Stimulated activated naive CD8-positive, alpha-beta T cell treated with anti-CD3 and anti-CD28 coated beads, Interleukin-15, amount 100 ng/mL, for 72 hours (primary cell): Measurements from ENCODE around the gene CLK2.
"Not testable (repeated sequence)": the region's sequence is repeated elsewhere in the genome, so short reads cannot be mapped to it uniquely, and the experiment has no call there.

ENCODE experiments used
- ATAC-seq: fragments of 150-1000 bp; cut with Tn5 transposase; 2 replicates; pipeline ENCODE4 v1.10.0; 2021; ENCODE audit warnings: mild to moderate bottlenecking, moderate library complexity
- DNase-seq, 2 donors: peaks; one replicate each; pipeline ENCODE4 v3.0.0; 2021 to 2022
- H3K27ac Mint-ChIP-seq, 2 donors: one replicate each; pipeline ENCODE4 v1.8.0; 2022; ENCODE audit warnings: mild to moderate bottlenecking in 2 of 2, mixed read lengths in 2 of 2, moderate library complexity in 2 of 2
- H3K27me3 Mint-ChIP-seq: one replicate; pipeline ENCODE4 v1.8.0; 2022; ENCODE audit warnings: mixed read lengths
- H3K4me1 Mint-ChIP-seq: one replicate; pipeline ENCODE4 v1.8.0; 2022; ENCODE audit warnings: mild to moderate bottlenecking, mixed read lengths
- H3K4me3 Mint-ChIP-seq, 2 donors: one replicate each; pipeline ENCODE4 v1.8.0; 2022; ENCODE audit warnings: mild to moderate bottlenecking in 2 of 2, mixed read lengths in 2 of 2, moderate library complexity in 1 of 2
- H3K9me3 Mint-ChIP-seq, 2 donors: one replicate each; pipeline ENCODE4 v1.8.0; 2022; ENCODE audit warnings: mixed read lengths in 2 of 2

Gene CLK2

GRCh38 chr1:155260276-155260675, 13.0 kb downstream of the CLK2 start:
- Mint-ChIP-seq H3K4me1 (peaks cover 56% of the 10 kb centered on the region), H3K4me3 (peak overlapping the region; percentile 25 to 98), H3K27me3 (no peaks in the 10 kb centered on the region), H3K9me3 (no peaks in the 10 kb centered on the region), H3K27ac (peak overlapping the region in 1 of 2 donors; percentile 90)
- DNase-seq (no peak), ATAC-seq (no peak)

GRCh38 chr1:155256058-155256852, 17.0 kb downstream of the CLK2 start:
- Mint-ChIP-seq H3K4me1 (peaks cover 55% of the 10 kb centered on the region), H3K27me3 (no peaks in the 10 kb centered on the region), H3K4me3 (peak overlapping the region; percentile 84 to 93), H3K9me3 (no peaks in the 10 kb centered on the region), H3K27ac (peak overlapping the region in 1 of 2 donors; percentile 49)
- ATAC-seq (no peak), DNase-seq (no peak)

- H3K4me3 Mint-ChIP-seq: peak within 1 kb of the TSS; percentile 84 to 93
- ATAC-seq: peak; percentile 75
- H3K9me3 Mint-ChIP-seq: no peaks in the 10 kb centered on the region
- peaks cover 55% of the 10 kb centered on the region for H3K4me1 Mint-ChIP-seq
- H3K27ac Mint-ChIP-seq: peak within 1 kb of the TSS; percentile 79 to 88
- DNase-seq: peak; percentile 72 to 79
- no peaks in the 10 kb centered on the region for H3K27me3 Mint-ChIP-seq
Measured at GRCh38 chr1:155255243-155256007, 17.9 kb downstream of the CLK2 start, which contains the start of gene ENTREP3. Gene ENTREP3, minus strand, starts transcription at chr1:155255483. Its CDS starts 606 bp downstream, at chr1:155254877.

GRCh38 chr1:155254714-155255242, 18.5 kb downstream of the CLK2 start:
- peak overlapping the region; percentile 84 to 93 for H3K4me3 Mint-ChIP-seq
- no peaks in the 10 kb centered on the region for H3K27me3 Mint-ChIP-seq
- H3K4me1 Mint-ChIP-seq: peaks cover 55% of the 10 kb centered on the region
- DNase-seq (no peak), ATAC-seq (peak; percentile 8)
- H3K9me3 Mint-ChIP-seq: no peaks in the 10 kb centered on the region
- peak overlapping the region; percentile 79 to 88 for H3K27ac Mint-ChIP-seq

GRCh38 chr1:155254228-155254713, 19.0 kb downstream of the CLK2 start:
- peaks cover 53% of the 10 kb centered on the region for H3K4me1 Mint-ChIP-seq
- no peaks in the 10 kb centered on the region for H3K9me3 Mint-ChIP-seq
- peak overlapping the region; percentile 84 to 93 for H3K4me3 Mint-ChIP-seq
- DNase-seq (no peak), ATAC-seq (no peak)
- H3K27me3 Mint-ChIP-seq: no peaks in the 10 kb centered on the region
- peak overlapping the region in 1 of 2 donors; percentile 88 for H3K27ac Mint-ChIP-seq

- no peak for ATAC-seq
- Mint-ChIP-seq H3K9me3 (no peaks in the 10 kb centered on the region), H3K27ac (peak overlapping the region; percentile 36 to 53), H3K27me3 (no peaks in the 10 kb centered on the region), H3K4me3 (peak overlapping the region; percentile 84 to 93), H3K4me1 (peaks cover 53% of the 10 kb centered on the region)
- no peak for DNase-seq
Measured at GRCh38 chr1:155253797-155254196, 19.5 kb downstream of the CLK2 start.

GRCh38 chr1:155253208-155253607, 20.1 kb downstream of the CLK2 start:
- Mint-ChIP-seq H3K27me3 (no peaks in the 10 kb centered on the region), H3K4me3 (peak overlapping the region; percentile 84 to 93), H3K27ac (peak overlapping the region in 1 of 2 donors; percentile 4), H3K9me3 (no peaks in the 10 kb centered on the region), H3K4me1 (peaks cover 53% of the 10 kb centered on the region)
- DNase-seq: no peak
- no peak for ATAC-seq

- H3K4me3 Mint-ChIP-seq: no peak overlapping the region
- DNase-seq (no peak), ATAC-seq (no peak)
- H3K27me3 Mint-ChIP-seq: no peaks in the 10 kb centered on the region
- peaks cover 49% of the 10 kb centered on the region for H3K4me1 Mint-ChIP-seq
- H3K9me3 Mint-ChIP-seq: no peaks in the 10 kb centered on the region
- no peak overlapping the region for H3K27ac Mint-ChIP-seq
Measured at GRCh38 chr1:155251566-155251965, 21.7 kb downstream of the CLK2 start.

GRCh38 chr1:155250633-155251449, 22.5 kb downstream of the CLK2 start:
- Mint-ChIP-seq H3K27ac (peak overlapping the region; percentile 50 to 51), H3K4me1 (peaks cover 47% of the 10 kb centered on the region), H3K9me3 (no peaks in the 10 kb centered on the region), H3K4me3 (peak overlapping the region; percentile 70 to 79), H3K27me3 (no peaks in the 10 kb centered on the region)
- peak; percentile 96 for ATAC-seq
- DNase-seq: peak; percentile 96 to 98

- ATAC-seq (peak; percentile 47), DNase-seq (no peak)
- Mint-ChIP-seq H3K9me3 (no peaks in the 10 kb centered on the region), H3K27ac (peak overlapping the region; percentile 57 to 93), H3K4me3 (peak overlapping the region; percentile 70 to 86), H3K4me1 (peaks cover 47% of the 10 kb centered on the region), H3K27me3 (no peaks in the 10 kb centered on the region)
Measured at GRCh38 chr1:155250246-155250632, 23.1 kb downstream of the CLK2 start.

- DNase-seq (no peak), ATAC-seq (no peak)
- H3K4me3 Mint-ChIP-seq: no peak overlapping the region
- no peaks in the 10 kb centered on the region for H3K27me3 Mint-ChIP-seq
- no peak overlapping the region for H3K27ac Mint-ChIP-seq
- peaks cover 44% of the 10 kb centered on the region for H3K4me1 Mint-ChIP-seq
- H3K9me3 Mint-ChIP-seq: no peaks in the 10 kb centered on the region
Measured at GRCh38 chr1:155247667-155248553, 25.4 kb downstream of the CLK2 start.

- not testable (repeated sequence) for H3K27ac Mint-ChIP-seq, DNase-seq, H3K9me3 Mint-ChIP-seq, H3K27me3 Mint-ChIP-seq, ATAC-seq, H3K4me3 Mint-ChIP-seq
- H3K4me1 Mint-ChIP-seq: peaks cover 55% of the 10 kb centered on the region
Measured at GRCh38 chr1:155246796-155247195, 26.5 kb downstream of the CLK2 start.

GRCh38 chr1:155245163-155245524, 28.2 kb downstream of the CLK2 start:
- no peaks in the 10 kb centered on the region for H3K27me3 Mint-ChIP-seq
- ATAC-seq: no peak
- H3K4me1 Mint-ChIP-seq: peaks cover 59% of the 10 kb centered on the region
- peak overlapping the region; percentile 29 to 86 for H3K27ac Mint-ChIP-seq
- no peak for DNase-seq
- no peaks in the 10 kb centered on the region for H3K9me3 Mint-ChIP-seq
- H3K4me3 Mint-ChIP-seq: peak overlapping the region; percentile 70 to 77
